Measurements from ENCODE around the gene CDHR1. TPM values are rescaled to one million over a fixed set of nuclear protein-coding genes. Genes with fewer than 3 reads are reported as not detected.

CDHR1 gene
- total RNA-seq, 1 experiment from 2014 or later: not detected

DNA sequence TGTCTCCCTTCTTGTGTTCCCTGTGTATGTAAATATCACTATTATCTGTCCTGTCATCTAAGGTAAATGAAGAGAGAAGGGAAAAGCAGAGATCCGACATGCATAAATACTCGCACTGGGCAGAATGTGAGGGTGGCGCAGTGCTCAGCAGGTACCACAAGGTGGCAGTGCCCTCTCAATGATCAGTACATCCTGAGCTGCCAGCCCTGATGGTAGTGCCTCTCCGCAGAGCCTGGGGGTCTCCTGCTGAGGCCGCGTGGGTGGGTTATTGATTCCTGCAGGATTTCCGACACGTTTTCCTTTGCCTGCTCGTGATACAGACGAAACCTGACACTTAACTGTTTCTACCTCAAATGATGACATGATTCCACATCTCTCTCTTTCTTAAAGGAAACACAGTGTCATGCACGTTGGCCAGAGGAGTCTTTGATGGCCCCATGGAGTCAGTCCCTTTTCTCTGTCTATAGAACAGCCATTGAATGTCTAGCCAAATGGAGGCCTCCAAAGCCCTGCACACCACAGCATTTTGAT is 70.3 kb downstream of the CDHR1 start:
- Histone ChIP-seq H3K79me2 (ENCODE audit: low read depth) (no peaks in the 10 kb centered on the region), H3K27me3 (ENCODE audit: insufficient read depth, low read depth) (peaks cover 42% of the 10 kb centered on the region), H3K27ac (no peak overlapping the region), H3K9me3 (ENCODE audit: insufficient read depth, low read depth) (no peaks in the 10 kb centered on the region), H2AFZ (no peak overlapping the region; the same call in 1 of the 2 replicates), H3K4me2 (no peak overlapping the region), H4K20me1 (ENCODE audit: insufficient read depth) (no peaks in the 10 kb centered on the region), H3K36me3 (ENCODE audit: low read depth) (no peaks in the 10 kb centered on the region), H3K9me2 (ENCODE audit: insufficient read depth) (no peaks in the 10 kb centered on the region), H3K4me3 (no peak overlapping the region), H3K4me1 (replicated peaks; ENCODE audit: insufficient read depth) (peaks cover 7% of the 10 kb centered on the region), H3F3A (ENCODE audit: insufficient read depth, low read depth) (peaks cover 6% of the 10 kb centered on the region)
- DNase-seq: peak in 1 of 2 experiments; percentile 68
- CTCF ChIA-PET: interaction anchor here (0.6 to 1.2 kb wide), 3 partner anchors 109 to 272 kb away, joined by 3 to 4 read pairs (median 3); no protein-coding TSS in a partner anchor
- TF ChIP-seq, protein P1, sequence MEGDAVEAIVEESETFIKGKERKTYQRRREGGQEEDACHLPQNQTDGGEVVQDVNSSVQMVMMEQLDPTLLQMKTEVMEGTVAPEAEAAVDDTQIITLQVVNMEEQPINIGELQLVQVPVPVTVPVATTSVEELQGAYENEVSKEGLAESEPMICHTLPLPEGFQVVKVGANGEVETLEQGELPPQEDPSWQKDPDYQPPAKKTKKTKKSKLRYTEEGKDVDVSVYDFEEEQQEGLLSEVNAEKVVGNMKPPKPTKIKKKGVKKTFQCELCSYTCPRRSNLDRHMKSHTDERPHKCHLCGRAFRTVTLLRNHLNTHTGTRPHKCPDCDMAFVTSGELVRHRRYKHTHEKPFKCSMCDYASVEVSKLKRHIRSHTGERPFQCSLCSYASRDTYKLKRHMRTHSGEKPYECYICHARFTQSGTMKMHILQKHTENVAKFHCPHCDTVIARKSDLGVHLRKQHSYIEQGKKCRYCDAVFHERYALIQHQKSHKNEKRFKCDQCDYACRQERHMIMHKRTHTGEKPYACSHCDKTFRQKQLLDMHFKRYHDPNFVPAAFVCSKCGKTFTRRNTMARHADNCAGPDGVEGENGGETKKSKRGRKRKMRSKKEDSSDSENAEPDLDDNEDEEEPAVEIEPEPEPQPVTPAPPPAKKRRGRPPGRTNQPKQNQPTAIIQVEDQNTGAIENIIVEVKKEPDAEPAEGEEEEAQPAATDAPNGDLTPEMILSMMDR (conservative IDR thresholded peaks at IDR 0.05): peak; percentile 98
- no peak for TF ChIP-seq EZH2 (IDR thresholded peaks at IDR 0.05; ENCODE audit: low read depth)
- intact Hi-C loops (cut with micrococcal nuclease; ENCODE audit: unreplicated experiment): loop anchor here (1.0 kb wide), 3 partner anchors 88 to 273 kb away; no protein-coding TSS in a partner anchor
- no TSS peak for BruUV-seq (replicated peaks)
- POLR2A ChIA-PET (ENCODE audit: unreplicated experiment): no interaction called here

DNA sequence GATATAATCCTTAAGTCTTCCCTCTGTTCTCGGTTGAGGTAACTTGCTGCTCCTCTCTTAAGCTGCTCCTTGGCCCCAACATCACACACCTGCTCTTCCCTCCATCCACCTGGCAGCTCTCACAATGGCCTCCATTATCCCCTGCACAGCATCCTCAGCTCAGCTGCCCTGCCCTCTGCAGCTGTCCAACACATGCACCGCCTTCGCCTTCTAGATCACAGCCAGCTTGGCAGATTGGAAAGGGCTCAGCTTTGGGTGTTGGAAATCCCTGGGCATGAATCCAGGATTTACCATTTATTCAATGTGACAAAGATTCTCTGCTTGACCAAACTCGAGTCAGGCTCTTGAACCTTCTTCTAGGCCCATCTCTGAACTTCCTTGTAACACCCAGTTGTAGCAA is 71.1 kb downstream of the CDHR1 start:
- peaks cover 37% of the 10 kb centered on the region for H3K27me3 ChIP-seq (ENCODE audit: insufficient read depth, low read depth)
- H3F3A ChIP-seq (ENCODE audit: insufficient read depth, low read depth): peaks cover 12% of the 10 kb centered on the region
- H4K20me1 ChIP-seq (ENCODE audit: insufficient read depth): no peaks in the 10 kb centered on the region
- H3K4me3 ChIP-seq: no peak overlapping the region
- TF ChIP-seq, protein P1 (conservative IDR thresholded peaks at IDR 0.05): no peak
- no peaks in the 10 kb centered on the region for H3K9me2 ChIP-seq (ENCODE audit: insufficient read depth)
- no peak overlapping the region for H2AFZ ChIP-seq
- ChIA-PET POLR2A (ENCODE audit: unreplicated experiment) (no interaction called here), CTCF (no interaction called here)
- no peak for DNase-seq
- intact Hi-C loops (cut with micrococcal nuclease; ENCODE audit: unreplicated experiment): no loop called here
- no peak overlapping the region for H3K27ac ChIP-seq
- no TSS peak for BruUV-seq (replicated peaks)
- H3K4me2 ChIP-seq: no peak overlapping the region
- H3K79me2 ChIP-seq (ENCODE audit: low read depth): no peaks in the 10 kb centered on the region
- H3K4me1 ChIP-seq (replicated peaks; ENCODE audit: insufficient read depth): peaks cover 12% of the 10 kb centered on the region
- H3K36me3 ChIP-seq (ENCODE audit: low read depth): no peaks in the 10 kb centered on the region
- H3K9me3 ChIP-seq (ENCODE audit: insufficient read depth, low read depth): no peaks in the 10 kb centered on the region

DNA sequence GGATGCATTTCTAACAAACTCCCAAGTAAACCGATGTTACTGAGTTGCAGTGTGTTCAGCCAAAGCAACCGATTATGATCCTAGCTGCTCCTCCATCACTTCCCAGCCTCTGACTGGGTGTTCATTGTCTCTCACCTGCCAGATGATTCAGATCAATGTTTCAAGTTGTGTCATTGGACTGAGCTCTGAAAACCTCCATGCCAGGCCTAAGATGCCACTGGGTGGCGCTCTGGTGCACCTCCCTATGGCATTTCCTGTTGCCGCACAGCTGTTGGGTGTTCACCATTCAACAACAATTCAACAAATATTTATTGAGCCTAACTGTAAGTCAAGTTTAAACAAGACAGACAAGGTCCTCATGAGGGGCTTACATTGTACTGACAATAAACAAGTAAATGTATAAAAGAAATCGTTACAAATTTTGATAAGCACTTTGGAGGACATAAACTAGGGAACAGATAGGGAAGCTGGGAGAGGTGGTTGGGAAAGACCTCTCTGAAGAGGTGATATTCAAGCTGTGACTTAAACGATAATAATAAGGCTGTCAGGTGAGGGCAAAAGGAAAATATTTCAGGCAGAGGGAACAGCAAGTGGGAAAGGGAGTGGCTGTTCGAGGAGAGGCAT is 73.3 kb downstream of the CDHR1 start:
- peaks cover 15% of the 10 kb centered on the region for H3K27me3 ChIP-seq (ENCODE audit: insufficient read depth, low read depth)
- no peaks in the 10 kb centered on the region for H3K79me2 ChIP-seq (ENCODE audit: low read depth)
- H3K4me2 ChIP-seq: no peak overlapping the region
- H3K27ac ChIP-seq: no peak overlapping the region
- ChIA-PET CTCF (interaction anchor here (0.9 to 1.4 kb wide), 3 partner anchors 108 to 272 kb away, joined by 3 to 6 read pairs (median 4); no protein-coding TSS in a partner anchor), POLR2A (ENCODE audit: unreplicated experiment) (no interaction called here)
- no peaks in the 10 kb centered on the region for H3K9me2 ChIP-seq (ENCODE audit: insufficient read depth)
- no peaks in the 10 kb centered on the region for H4K20me1 ChIP-seq (ENCODE audit: insufficient read depth)
- no peak for TF ChIP-seq EZH2 (IDR thresholded peaks at IDR 0.05; ENCODE audit: low read depth)
- TF ChIP-seq, protein P1 (conservative IDR thresholded peaks at IDR 0.05): peak; percentile 59; the same call in 1 of the 2 replicates
- no peaks in the 10 kb centered on the region for H3K9me3 ChIP-seq (ENCODE audit: insufficient read depth, low read depth)
- H3K4me1 ChIP-seq (replicated peaks; ENCODE audit: insufficient read depth): peaks cover 20% of the 10 kb centered on the region
- H3K4me3 ChIP-seq: no peak overlapping the region
- intact Hi-C loops (cut with micrococcal nuclease; ENCODE audit: unreplicated experiment): no loop called here
- no peak overlapping the region for H2AFZ ChIP-seq
- peaks cover 19% of the 10 kb centered on the region for H3F3A ChIP-seq (ENCODE audit: insufficient read depth, low read depth)
- BruUV-seq (replicated peaks): no TSS peak
- H3K36me3 ChIP-seq (ENCODE audit: low read depth): no peaks in the 10 kb centered on the region
- DNase-seq: peak in 1 of 2 experiments; percentile 19

Measured in PC-9 (cell line).